Body of pancreas (tissue), 4 donors: ENCODE measurements around the gene DOCK3.

Source experiments
- POLR2A ChIP-seq, 3 donors: fragments of 450-650 bp; IDR thresholded peaks; one replicate each; pipeline ENCODE4 v1.6.1; 2016; ENCODE audit warnings: antibody characterized with exemption in 3 of 3, mild to moderate bottlenecking in 2 of 3
- TF ChIP-seq, protein P1 (sequence below), 7 experiments: fragments of 450-650 bp in 4 of 7; fragments of 200-600 bp in 3 of 7; sonication (generic) in 3 of 7; IDR thresholded peaks; one replicate each; pipeline ENCODE4 v1.5.1; 2016 to 2019; ENCODE audit warnings: antibody characterized with exemption in 7 of 7

DNA sequence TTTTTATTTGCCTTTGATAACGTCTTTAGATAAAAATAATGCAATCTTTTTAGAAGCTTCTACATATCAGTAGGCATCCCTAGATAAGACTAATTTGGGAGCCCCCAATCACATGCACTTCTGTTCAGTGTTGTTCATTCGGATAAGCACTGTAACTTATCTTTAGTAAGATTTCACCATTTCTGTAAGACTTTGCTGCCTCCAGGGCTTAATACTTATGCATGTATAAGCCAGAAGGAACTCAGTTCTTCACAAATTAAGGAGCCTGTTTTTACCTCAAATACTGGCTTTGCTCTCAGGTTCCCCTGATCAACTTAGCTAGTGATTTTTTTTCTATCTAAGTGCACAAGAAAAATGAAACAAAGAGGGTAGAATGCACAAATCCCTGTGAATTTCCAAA lies 20.3 kb downstream of the DOCK3 start:
- TF ChIP-seq, protein P1, sequence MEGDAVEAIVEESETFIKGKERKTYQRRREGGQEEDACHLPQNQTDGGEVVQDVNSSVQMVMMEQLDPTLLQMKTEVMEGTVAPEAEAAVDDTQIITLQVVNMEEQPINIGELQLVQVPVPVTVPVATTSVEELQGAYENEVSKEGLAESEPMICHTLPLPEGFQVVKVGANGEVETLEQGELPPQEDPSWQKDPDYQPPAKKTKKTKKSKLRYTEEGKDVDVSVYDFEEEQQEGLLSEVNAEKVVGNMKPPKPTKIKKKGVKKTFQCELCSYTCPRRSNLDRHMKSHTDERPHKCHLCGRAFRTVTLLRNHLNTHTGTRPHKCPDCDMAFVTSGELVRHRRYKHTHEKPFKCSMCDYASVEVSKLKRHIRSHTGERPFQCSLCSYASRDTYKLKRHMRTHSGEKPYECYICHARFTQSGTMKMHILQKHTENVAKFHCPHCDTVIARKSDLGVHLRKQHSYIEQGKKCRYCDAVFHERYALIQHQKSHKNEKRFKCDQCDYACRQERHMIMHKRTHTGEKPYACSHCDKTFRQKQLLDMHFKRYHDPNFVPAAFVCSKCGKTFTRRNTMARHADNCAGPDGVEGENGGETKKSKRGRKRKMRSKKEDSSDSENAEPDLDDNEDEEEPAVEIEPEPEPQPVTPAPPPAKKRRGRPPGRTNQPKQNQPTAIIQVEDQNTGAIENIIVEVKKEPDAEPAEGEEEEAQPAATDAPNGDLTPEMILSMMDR (IDR thresholded peaks at IDR 0.05), result no peak
- TF ChIP-seq POLR2A (IDR thresholded peaks at IDR 0.05), result no peak
